Skin of body (tissue), 2 donors: ENCODE results near the gene SUPT5H. TPM values are rescaled to one million over a fixed set of nuclear protein-coding genes. Genes with fewer than 3 reads are reported as not detected.
"Not testable (repeated sequence)": the region's sequence is repeated elsewhere in the genome, so short reads cannot be mapped to it uniquely, and the experiment has no call there.

Source experiments
- DNase-seq: peaks from one replicate; lab custom pipeline; 2025; lab: John Stamatoyannopoulos, UW
- total RNA-seq: library from RNA; depleted of rRNA; stranded (reverse); fragments of >200 nt; gene quantifications from one replicate; pipeline ENCODE4 v1.2.3, GENCODE V29; 2014

The SUPT5H gene
- total RNA-seq, 1 donor from 2014 or later: 32.9 TPM

GRCh38 chr19:39465956-39466747 lies 20.8 kb downstream of the SUPT5H start:
- DNase-seq: no peak

DNA sequence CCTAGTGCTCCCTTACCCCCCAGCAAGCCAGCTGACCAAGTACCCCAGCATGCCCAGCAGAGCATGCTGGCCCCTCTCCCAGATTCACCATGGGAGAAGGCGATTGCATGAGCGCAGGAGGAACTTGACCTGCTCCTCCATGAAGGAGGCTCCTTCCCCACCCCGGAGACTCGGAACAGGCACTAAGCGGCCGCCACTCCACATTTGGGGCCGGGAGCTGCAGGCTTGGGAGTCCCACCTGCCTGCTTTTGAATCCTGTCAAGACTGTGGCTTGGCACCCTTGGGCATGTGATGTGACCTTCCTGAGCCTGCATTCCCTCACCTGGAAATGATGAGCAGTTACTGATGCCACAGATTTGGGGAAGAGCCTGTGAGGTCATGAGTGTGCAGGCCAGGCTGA lies 22.6 kb downstream of the SUPT5H start:
- DNase-seq: no peak

DNA sequence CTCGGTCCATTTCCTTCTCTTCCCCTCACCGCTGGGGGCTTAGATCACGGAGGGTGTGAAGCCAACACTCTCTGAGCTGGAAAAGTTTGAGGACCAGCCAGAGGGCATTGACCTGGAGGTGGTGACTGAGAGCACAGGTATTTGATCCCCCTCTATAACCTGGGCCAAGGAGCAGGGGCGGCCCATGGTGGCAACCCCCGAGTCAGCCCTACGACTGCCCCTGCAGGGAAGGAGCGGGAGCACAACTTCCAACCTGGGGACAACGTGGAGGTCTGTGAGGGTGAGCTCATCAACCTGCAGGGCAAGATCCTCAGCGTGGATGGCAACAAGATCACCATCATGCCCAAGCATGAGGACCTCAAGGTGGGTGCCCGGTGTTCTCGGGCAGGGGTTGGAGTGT lies 23.7 kb downstream of the SUPT5H start:
- DNase-seq: no peak

DNA sequence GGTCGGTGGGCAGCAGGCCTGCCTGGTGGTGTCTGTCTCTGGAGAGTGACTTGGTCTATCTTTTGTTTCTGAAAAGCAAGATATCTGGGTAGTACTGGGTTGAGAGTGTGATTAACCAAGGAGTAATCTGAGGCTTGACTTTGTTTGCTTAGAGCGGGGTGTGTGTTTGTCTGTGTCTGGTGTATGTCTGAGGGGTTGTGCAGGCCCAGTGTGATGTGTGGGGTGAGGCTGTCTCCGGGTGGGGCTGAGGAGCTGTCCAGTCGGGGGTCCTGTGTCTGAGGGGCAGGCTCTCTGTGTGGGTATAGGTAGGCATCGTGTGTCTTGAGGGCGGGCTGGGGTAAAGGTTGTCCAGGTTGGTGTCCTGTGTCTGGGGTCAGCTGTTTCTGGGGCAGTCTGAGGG lies 24.2 kb downstream of the SUPT5H start:
- DNase-seq: no peak

DNA sequence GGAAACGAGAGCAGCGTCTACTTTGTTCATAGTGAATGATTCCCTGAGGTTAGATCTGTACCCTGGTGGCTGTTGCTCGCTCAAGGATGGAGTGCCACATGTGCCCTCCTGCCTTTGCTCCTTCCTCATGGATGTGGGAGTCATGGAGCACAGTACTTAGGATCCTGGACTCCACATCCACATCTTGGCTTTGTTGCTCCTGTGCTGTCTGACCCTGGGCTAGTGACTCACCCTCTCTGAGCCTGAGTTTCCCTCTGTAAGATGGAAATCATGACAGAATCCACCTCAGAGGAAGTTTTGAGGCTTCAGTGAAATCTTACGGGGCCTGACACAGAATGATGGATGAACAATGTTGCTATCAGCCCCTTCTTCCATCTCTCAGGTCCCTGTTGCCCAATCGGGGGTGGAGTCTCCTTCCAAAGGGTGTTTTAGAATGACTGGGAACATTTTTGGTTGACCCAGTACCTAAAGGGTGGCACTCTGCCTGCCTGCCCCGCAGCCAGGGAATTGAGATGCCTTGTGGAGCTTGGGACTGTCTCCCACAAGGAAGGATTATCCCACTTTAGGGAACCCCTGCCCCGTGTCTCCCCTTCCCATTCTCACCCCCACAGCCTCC lies 25.4 kb downstream of the SUPT5H start:
- no peak for DNase-seq

- no peak for DNase-seq
Observed at GRCh38 chr19:39471756-39472536, 26.6 kb downstream of the SUPT5H start.

GRCh38 chr19:39472746-39473442 lies 27.5 kb downstream of the SUPT5H start:
- DNase-seq: no peak

GRCh38 chr19:39473443-39473960 lies 28.1 kb downstream of the SUPT5H start:
- DNase-seq: no peak

GRCh38 chr19:39474139-39474620 lies 28.8 kb downstream of the SUPT5H start:
- DNase-seq: no peak

DNA sequence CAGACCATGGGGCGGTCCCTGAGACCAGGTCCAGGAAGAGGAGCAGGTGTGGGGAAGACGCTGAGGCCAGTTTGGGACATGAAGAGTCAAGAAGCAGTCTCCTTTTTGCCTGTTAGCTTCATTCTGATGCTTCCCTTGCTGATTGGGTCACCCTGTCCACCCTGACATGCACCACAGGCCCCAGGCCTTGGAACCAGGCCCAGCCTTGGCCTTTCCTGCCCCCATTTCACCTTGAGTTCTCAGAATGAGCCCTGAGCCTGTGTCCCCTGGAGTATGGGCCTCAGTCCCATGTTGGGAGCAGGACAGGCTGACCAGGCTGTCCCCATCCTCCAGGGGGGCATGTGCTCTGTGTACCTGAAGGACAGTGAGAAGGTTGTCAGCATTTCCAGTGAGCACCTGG lies 30.4 kb downstream of the SUPT5H start:
- DNase-seq: no peak

DNA sequence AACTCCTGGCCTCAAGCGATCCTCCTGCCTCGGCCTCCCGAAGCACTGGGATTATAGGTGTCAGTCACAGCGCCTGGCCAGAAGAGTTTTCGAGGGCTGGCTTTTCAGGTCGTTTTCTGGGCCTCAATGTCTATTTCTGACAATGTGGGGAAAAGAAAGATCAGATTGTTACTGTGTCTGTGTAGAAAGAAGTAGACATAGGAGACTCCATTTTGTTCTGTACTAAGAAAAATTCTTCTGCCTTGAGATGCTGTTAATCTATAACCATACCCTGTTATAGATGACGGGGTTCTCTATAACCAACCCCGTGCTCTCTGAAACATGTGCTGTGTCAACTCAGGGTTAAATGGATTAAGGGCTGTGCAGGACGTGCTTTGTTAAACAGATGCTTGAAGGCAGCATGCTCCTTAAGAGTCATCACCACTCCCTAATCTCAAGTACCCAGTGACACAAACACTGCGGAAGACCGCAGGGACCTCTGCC lies 34.0 kb downstream of the SUPT5H start:
- DNase-seq: not testable (repeated sequence)

DNA sequence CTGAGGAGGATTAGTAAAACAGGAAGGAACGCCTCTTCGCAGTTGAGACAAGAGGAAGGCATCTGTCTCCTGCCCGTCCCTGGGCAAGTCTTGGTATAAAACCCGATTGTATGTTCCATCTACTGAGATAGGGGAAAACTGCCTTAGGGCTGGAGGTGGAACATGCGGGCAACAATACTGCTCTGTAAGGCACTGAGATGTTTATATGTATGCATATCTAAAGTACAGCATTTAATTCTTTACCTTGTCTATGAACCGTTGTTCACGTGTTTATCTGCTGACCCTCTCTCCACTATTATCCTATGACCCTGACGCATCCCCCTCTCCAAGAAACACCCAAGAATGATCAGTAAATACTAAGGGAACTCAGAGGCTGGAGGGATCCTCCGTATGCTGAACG lies 34.5 kb downstream of the SUPT5H start:
- DNase-seq: no peak

DNA sequence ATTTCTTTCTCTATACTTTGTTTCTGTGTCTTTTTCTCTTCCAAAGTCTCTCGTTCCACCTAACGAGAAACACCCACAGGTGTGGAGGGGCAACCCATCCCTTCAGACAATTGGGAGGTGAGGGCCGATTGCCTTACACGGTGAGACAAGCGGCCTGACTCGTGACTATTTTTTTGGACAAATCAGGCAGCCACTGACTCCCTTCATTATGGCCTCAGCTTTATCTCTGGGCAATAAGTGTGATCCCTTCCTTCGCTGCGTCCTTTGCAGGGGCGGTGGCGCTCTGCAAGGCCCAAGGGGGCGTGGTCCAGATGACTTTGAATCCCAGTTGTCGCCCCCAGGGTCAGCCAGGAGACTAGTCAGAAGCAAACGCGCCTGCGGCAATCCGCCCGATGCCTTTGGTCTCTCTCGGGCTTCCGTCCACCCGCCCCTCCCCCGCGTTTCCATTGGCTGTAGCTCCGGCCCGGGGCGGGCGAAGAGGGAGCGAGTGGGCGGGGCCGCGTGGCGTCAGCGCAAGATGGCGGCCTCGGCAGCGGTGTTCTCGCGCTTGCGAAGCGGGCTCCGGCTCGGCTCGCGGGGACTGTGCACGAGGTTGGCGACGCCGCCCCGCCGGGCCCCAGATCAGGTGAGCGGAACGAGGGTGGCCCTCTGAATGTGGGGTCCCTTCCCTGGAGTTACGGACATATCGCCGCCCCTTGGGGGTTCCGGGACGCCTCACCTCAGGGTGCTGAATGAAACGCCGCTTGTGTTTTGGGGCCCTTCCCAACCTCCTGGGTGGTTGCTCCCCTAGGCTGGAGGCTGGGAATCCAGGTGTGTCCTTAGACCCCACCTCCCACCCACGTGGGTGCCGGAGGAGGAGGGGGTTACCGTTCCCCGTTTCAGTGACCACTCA lies 35.2 kb downstream of the SUPT5H start, which contains the start of gene TIMM50:
Gene TIMM50, plus strand, starts transcription at position 502 of the 892 bp plus-strand sequence. Its CDS starts 16 bp downstream, at position 518.
- DNase-seq: peak; percentile 90

DNA sequence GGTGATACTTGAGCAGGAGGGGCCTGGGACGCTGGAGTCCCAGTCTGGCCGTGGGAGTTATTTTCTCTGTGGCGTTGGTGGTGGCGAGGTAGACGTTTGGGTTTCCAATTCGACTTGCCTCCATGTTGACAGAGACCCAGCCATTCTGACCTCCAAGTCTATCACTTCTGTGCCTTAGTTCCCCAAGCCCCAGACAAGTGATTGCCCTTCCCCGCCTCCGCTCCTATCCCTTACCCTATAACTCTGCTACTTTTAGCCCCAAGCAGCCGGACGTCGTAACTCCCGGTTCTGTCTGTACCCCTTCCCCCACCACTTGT lies 35.8 kb downstream of the SUPT5H start:
- no peak for DNase-seq

GRCh38 chr19:39481676-39482075 lies 36.3 kb downstream of the SUPT5H start:
- DNase-seq: no peak

- DNase-seq: no peak
Observed at GRCh38 chr19:39483141-39483540, 37.8 kb downstream of the SUPT5H start.

- DNase-seq: no peak
Observed at GRCh38 chr19:39489756-39490155, 44.4 kb downstream of the SUPT5H start.

DNA sequence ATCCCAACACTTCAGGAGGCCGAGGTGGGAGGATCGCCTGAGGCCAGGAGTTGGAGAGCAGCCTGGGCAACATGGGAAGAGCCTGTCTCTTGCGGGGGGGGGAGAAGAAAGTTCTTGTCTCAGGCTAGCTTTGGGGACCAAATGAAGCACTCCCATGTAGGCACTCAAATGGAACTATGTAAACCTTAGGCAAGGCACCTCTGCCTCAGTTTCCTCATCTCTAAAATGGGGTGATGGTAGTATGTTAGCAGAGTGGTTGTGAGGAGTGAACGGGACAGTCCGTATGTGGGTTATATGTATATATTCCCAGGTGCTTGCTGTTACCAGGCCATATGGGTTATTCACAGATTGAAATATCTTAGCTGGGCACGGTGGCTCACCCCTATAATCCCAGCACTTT lies 46.8 kb downstream of the SUPT5H start:
- DNase-seq: no peak

GRCh38 chr19:39492788-39493187 lies 47.4 kb downstream of the SUPT5H start:
- no peak for DNase-seq

DNA sequence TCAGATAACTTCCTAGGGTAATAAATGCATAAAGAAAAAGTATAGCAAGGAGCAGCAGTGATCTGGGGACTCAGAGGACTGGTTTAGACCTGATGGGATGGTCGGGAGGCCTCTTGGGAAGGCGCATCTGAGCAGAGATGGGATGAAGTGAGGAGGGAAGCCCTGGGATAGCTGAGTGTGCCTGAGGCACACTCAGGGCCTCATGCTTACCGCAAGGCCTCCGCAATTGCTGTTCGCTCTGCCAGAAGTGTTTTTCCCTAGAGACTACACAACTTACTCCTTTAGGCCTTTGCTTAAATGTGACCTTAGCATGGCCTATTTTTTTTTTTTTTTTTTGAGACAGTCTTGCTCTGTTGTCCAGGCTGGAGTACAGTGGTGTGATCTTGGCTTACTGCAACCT lies 49.3 kb downstream of the SUPT5H start:
- DNase-seq: no peak
